OCI-LY3 (cell line): ENCODE results near the gene PLA2G6.

Experiments
- H2AFZ ChIP-seq: fragments of 200-600, 300-600 bp; shearing (Covaris generic); 2 replicates; pipeline ENCODE4 v1.6.0; 2014; ENCODE audit warnings: antibody characterized with exemption, low read depth, low read length
- H3K27ac ChIP-seq: fragments of 200-600, 300-600 bp; sonication (generic); 2 replicates; pipeline ENCODE4 v1.5.1; 2014; ENCODE audit warnings: mild to moderate bottlenecking, low read length, moderate library complexity, mixed read lengths
- H3K27me3 ChIP-seq: fragments of 200-600, 300-600 bp; sonication (generic); 2 replicates; pipeline ENCODE4 v1.6.1; 2014; ENCODE audit warnings: low read depth, low read length, mixed read lengths
- H3K36me3 ChIP-seq: fragments of 200-600, 300-600 bp; sonication (generic); replicated peaks from 2 replicates; pipeline ENCODE3; 2014; ENCODE audit warnings: low read depth, low read length, mixed read lengths
- H3K4me1 ChIP-seq: fragments of 300-600, 200-600 bp; sonication (generic); 2 replicates; pipeline ENCODE4 v1.6.1; 2014; ENCODE audit warnings: low read length, mixed read lengths
- H3K4me2 ChIP-seq: fragments of 200-600, 300-600 bp; sonication (generic); 2 replicates; pipeline ENCODE4 v1.6.1; 2014; ENCODE audit warnings: low read length, mixed read lengths
- H3K4me3 ChIP-seq: fragments of 300-600, 200-600 bp; sonication (generic); 2 replicates; pipeline ENCODE4 v1.5.1; 2014; ENCODE audit warnings: antibody characterized with exemption, mild to moderate bottlenecking, low read length, moderate library complexity
- H3K79me2 ChIP-seq: fragments of 300-600, 200-600 bp; shearing (Covaris generic); 2 replicates; pipeline ENCODE4 v1.6.1; 2014; ENCODE audit warnings: mild to moderate bottlenecking, low read length, mixed read lengths
- H3K9ac ChIP-seq: fragments of 300-600, 200-600 bp; shearing (Covaris generic); 2 replicates; pipeline ENCODE4 v1.6.0; 2014; ENCODE audit warnings: mild to moderate bottlenecking, low read length, moderate library complexity
- H3K9me3 ChIP-seq: fragments of 200-600, 300-600 bp; shearing (Covaris generic); 2 replicates; pipeline ENCODE4 v1.6.1; 2014; ENCODE audit warnings: low read length, mixed read lengths; ENCODE audit not compliant: insufficient read depth
- H4K20me1 ChIP-seq: fragments of 200-600, 300-600 bp; sonication (generic); 2 replicates; pipeline ENCODE4 v1.6.1; 2016; ENCODE audit warnings: low read length, mixed read lengths; ENCODE audit not compliant: insufficient read depth
- EZH2phosphoT487 ChIP-seq: fragments of 200-600 bp; shearing (Covaris generic); IDR thresholded peaks from 2 replicates; pipeline ENCODE4 v1.6.1; 2018; ENCODE audit warnings: antibody characterized with exemption, mixed run types, low read depth
- TF ChIP-seq, protein P1 (sequence below): fragments of 200-600, 300-600 bp; sonication (generic); IDR thresholded peaks from 2 replicates; pipeline ENCODE4 v1.5.1; 2014; ENCODE audit warnings: antibody characterized with exemption, low read length, low read depth

The PLA2G6 gene

DNA sequence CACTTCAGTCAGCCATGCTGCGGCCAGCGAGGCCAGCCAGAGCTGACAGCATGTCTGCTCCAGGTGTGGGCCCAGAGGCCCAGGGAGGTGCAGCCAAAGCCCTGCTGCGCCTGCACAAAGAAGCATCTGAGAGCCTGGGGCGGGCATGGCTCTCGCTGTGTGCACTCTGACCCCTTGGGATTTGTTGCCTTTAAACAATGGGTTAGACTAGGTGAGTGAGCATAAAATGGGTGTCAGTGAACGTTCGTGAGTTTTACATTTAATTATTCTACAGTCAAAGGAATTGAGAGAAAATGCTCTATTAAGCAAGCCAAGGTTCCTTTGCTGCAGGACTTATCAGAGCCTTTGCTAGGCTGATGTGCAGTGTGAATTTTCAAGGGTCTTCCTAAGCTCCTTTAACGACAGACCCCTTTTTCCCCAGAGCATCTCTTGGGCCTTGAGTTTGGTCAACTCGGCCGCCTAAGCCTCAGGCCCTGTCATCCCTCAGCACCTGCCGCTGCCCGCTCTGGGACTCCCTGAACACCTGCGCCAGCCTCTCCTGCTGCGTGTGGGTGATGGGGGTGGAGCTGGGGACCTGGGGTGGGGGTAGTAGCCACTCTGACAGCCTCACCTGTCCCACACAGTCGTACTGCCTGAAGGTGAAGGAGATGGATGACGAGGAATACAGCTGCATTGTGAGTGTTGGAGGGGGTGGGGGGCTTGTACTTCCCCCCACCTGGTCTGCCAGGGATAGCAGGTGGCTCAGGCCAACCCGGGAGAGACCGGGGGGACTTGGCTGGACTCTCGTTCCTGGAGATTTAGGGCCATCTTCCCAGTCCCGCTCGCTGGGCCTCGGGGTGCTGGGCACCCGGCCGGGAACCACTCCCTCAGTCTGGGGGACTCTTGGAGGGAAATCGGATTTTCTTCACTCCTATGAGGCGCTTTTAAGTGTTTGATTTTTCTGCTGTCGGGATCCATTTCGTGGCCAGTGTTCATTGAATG is 108.2 kb downstream of the PLA2G6 start:
- TF ChIP-seq, protein P1, sequence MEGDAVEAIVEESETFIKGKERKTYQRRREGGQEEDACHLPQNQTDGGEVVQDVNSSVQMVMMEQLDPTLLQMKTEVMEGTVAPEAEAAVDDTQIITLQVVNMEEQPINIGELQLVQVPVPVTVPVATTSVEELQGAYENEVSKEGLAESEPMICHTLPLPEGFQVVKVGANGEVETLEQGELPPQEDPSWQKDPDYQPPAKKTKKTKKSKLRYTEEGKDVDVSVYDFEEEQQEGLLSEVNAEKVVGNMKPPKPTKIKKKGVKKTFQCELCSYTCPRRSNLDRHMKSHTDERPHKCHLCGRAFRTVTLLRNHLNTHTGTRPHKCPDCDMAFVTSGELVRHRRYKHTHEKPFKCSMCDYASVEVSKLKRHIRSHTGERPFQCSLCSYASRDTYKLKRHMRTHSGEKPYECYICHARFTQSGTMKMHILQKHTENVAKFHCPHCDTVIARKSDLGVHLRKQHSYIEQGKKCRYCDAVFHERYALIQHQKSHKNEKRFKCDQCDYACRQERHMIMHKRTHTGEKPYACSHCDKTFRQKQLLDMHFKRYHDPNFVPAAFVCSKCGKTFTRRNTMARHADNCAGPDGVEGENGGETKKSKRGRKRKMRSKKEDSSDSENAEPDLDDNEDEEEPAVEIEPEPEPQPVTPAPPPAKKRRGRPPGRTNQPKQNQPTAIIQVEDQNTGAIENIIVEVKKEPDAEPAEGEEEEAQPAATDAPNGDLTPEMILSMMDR: no peak
- no peak for TF ChIP-seq EZH2phosphoT487
- Histone ChIP-seq H3K4me2 (no peak overlapping the region), H4K20me1 (no peaks in the 10 kb centered on the region), H3K9ac (no peak overlapping the region), H3K27me3 (no peaks in the 10 kb centered on the region), H2AFZ (no peak overlapping the region), H3K4me3 (no peak overlapping the region), H3K4me1 (no peaks in the 10 kb centered on the region), H3K27ac (no peak overlapping the region), H3K9me3 (no peaks in the 10 kb centered on the region), H3K79me2 (no peaks in the 10 kb centered on the region), H3K36me3 (no peaks in the 10 kb centered on the region)

- no peaks in the 10 kb centered on the region for H3K4me1 ChIP-seq
- no peak overlapping the region for H3K27ac ChIP-seq
- no peaks in the 10 kb centered on the region for H3K79me2 ChIP-seq
- no peaks in the 10 kb centered on the region for H3K27me3 ChIP-seq
- no peak overlapping the region for H2AFZ ChIP-seq
- H3K9me3 ChIP-seq: no peaks in the 10 kb centered on the region
- H4K20me1 ChIP-seq: no peaks in the 10 kb centered on the region
- H3K4me2 ChIP-seq: no peak overlapping the region
- no peak overlapping the region for H3K9ac ChIP-seq
- no peaks in the 10 kb centered on the region for H3K36me3 ChIP-seq
- TF ChIP-seq, protein P1: no peak
- no peak overlapping the region for H3K4me3 ChIP-seq
These were observed 109.1 kb downstream of the PLA2G6 start for GRCh38 chr22:38072322-38073149.

- Histone ChIP-seq H3K4me1 (no peaks in the 10 kb centered on the region), H3K27ac (no peak overlapping the region)
These were observed 110.0 kb downstream of the PLA2G6 start for GRCh38 chr22:38071421-38072321.

More at GRCh38 chr22:38071421-38072321, 110.0 kb downstream of the PLA2G6 start:
- Histone ChIP-seq H3K9ac (no peak overlapping the region), H2AFZ (no peak overlapping the region), H3K4me2 (no peak overlapping the region), H3K4me3 (no peak overlapping the region), H3K9me3 (no peaks in the 10 kb centered on the region), H3K79me2 (no peaks in the 10 kb centered on the region), H3K27me3 (no peaks in the 10 kb centered on the region), H4K20me1 (no peaks in the 10 kb centered on the region), H3K36me3 (no peaks in the 10 kb centered on the region)
- TF ChIP-seq, protein P1: no peak
- no peak for TF ChIP-seq EZH2phosphoT487
